Neural progenitor cell (in vitro differentiated cells): ENCODE data around the gene MYOG. TPM values are rescaled to one million over a fixed set of nuclear protein-coding genes. Genes with fewer than 3 reads are reported as not detected.

ENCODE experiments used
- DNase-seq: peaks from one replicate; pipeline ENCODE4 v3.0.0-alpha.2; 2016; ENCODE audit warnings: low spot score
- H2AFZ ChIP-seq: fragments of 200-600 bp; sonication (generic); replicated peaks from 2 replicates; pipeline ENCODE4 v1.6.1; 2016; ENCODE audit warnings: antibody characterized with exemption
- H3F3A ChIP-seq: fragments of 200-600 bp; sonication (generic); 2 replicates; pipeline ENCODE4 v1.6.1; 2016; ENCODE audit warnings: antibody characterized with exemption, low read depth
- H3K27ac ChIP-seq: fragments of 200-600 bp; sonication (generic); 2 replicates; pipeline ENCODE4 v1.5.1; 2016; ENCODE audit warnings: mild to moderate bottlenecking
- H3K27me3 ChIP-seq: fragments of 200-600 bp; sonication (generic); 2 replicates; pipeline ENCODE4 v1.6.1; 2016; ENCODE audit warnings: mild to moderate bottlenecking, moderate library complexity
- H3K36me3 ChIP-seq: fragments of 200-600 bp; sonication (generic); 2 replicates; pipeline ENCODE4 v1.5.1; 2016
- H3K4me1 ChIP-seq: fragments of 200-600 bp; sonication (generic); 2 replicates; pipeline ENCODE4 v1.6.1; 2016; ENCODE audit warnings: mixed run types
- H3K4me2 ChIP-seq: fragments of 200-600 bp; sonication (generic); 2 replicates; pipeline ENCODE4 v1.6.1; 2016
- H3K4me3 ChIP-seq: fragments of 200-600 bp; sonication (generic); 2 replicates; pipeline ENCODE4 v1.5.1; 2016
- H3K79me2 ChIP-seq: fragments of 200-600 bp; sonication (generic); 2 replicates; pipeline ENCODE4 v1.6.1; 2016; ENCODE audit warnings: low read depth
- H3K9ac ChIP-seq: fragments of 200-600 bp; sonication (generic); 2 replicates; pipeline ENCODE4 v1.6.1; 2016
- H3K9me3 ChIP-seq: fragments of 200-600 bp; sonication (generic); 2 replicates; pipeline ENCODE4 v1.5.1; 2016; ENCODE audit warnings: low read depth
- H4K20me1 ChIP-seq: fragments of 200-600 bp; sonication (generic); 2 replicates; pipeline ENCODE4 v1.6.1; 2016; ENCODE audit warnings: low read depth
- H3K27ac Mint-ChIP-seq: 3 replicates; pipeline ENCODE4 v1.8.0; 2021; ENCODE audit warnings: mixed read lengths
- H3K27me3 Mint-ChIP-seq: 2 replicates; pipeline ENCODE4 v1.8.0; 2022; ENCODE audit warnings: low read depth, mild to moderate bottlenecking, inconsistent platforms, moderate library complexity, mixed read lengths; ENCODE audit not compliant: insufficient read depth
- H3K36me3 Mint-ChIP-seq: 3 replicates; pipeline ENCODE4 v1.8.0; 2021; ENCODE audit warnings: mixed read lengths
- H3K4me1 Mint-ChIP-seq: 3 replicates; pipeline ENCODE4 v1.8.0; 2021; ENCODE audit warnings: mixed read lengths
- H3K4me3 Mint-ChIP-seq: 3 replicates; pipeline ENCODE4 v1.8.0; 2021; ENCODE audit warnings: mild to moderate bottlenecking, moderate library complexity, mixed read lengths
- H3K9me3 Mint-ChIP-seq: 3 replicates; pipeline ENCODE4 v1.8.0; 2020; ENCODE audit warnings: mixed read lengths
- EZH2 ChIP-seq: fragments of 200-600 bp; sonication (generic); IDR thresholded peaks from 2 replicates; pipeline ENCODE4 v1.6.1; 2017; ENCODE audit warnings: antibody characterized with exemption, mild to moderate bottlenecking, moderate library complexity
- EZH2phosphoT487 ChIP-seq: fragments of 200-600 bp; sonication (generic); IDR thresholded peaks from 2 replicates; pipeline ENCODE4 v1.6.1; 2017; ENCODE audit warnings: antibody characterized with exemption
- total RNA-seq: library from RNA; depleted of rRNA; stranded (reverse); fragments of >200 nt; gene quantifications from 2 replicates; pipeline ENCODE4 v1.2.3, GENCODE V29; 2015; ENCODE audit warnings: low replicate concordance
- TF ChIP-seq, protein P1 (sequence below): fragments of 200-600 bp; sonication (generic); IDR thresholded peaks from 2 replicates; pipeline ENCODE4 v1.5.1; 2017; ENCODE audit warnings: antibody characterized with exemption, mild to moderate bottlenecking

The MYOG gene
- total RNA-seq, 1 donor from 2014 or later: not detected

DNA sequence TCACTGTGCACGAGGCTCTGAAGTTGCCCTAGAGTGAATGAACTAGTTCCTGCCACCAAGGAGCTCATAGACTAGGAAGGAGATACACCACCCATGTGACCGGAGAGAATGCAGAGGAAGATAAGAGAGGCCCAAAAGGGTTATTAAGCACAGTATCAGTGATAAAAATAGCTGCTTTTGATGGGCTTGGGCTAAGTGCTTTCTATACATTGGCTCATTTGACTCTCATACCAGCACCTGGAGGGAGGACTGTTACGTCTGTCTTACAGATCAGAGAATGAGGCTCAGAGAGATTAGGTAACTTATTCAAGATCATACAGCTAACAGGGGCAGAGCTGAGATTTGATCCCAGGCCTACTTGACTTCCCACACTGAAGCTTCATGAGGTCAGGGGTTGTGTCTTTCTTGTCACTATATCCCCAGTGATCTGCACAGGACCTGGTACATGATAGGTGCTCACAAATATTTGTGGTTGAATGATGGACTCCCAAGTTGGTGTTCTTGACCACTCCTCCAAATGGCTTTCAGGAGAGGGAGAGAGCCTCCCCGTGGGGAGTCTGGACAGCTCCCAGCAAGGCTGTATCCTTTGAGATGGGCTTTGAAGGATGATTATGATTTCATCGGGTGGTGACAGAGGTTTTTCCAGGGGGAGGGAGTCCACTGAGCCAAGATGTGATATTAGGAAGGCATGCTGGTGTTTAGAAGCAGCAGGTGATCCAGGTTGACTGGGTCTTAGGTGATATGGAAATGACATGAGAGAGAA is 45.1 kb downstream of the MYOG start:
- Histone ChIP-seq H3K79me2 (no peaks in the 10 kb centered on the region), H3K36me3 (no peaks in the 10 kb centered on the region), H3K27ac (no peak overlapping the region), H3K4me1 (no peaks in the 10 kb centered on the region), H2AFZ (no peak overlapping the region), H3K9ac (no peak overlapping the region), H4K20me1 (no peaks in the 10 kb centered on the region), H3K4me2 (no peak overlapping the region), H3K9me3 (no peaks in the 10 kb centered on the region), H3K4me3 (no peak overlapping the region), H3K27me3 (no peaks in the 10 kb centered on the region), H3F3A (no peaks in the 10 kb centered on the region)
- H3K27ac Mint-ChIP-seq: no peak overlapping the region
- no peaks in the 10 kb centered on the region for H3K9me3 Mint-ChIP-seq
- TF ChIP-seq EZH2 (no peak), EZH2phosphoT487 (no peak)
- TF ChIP-seq, protein P1, sequence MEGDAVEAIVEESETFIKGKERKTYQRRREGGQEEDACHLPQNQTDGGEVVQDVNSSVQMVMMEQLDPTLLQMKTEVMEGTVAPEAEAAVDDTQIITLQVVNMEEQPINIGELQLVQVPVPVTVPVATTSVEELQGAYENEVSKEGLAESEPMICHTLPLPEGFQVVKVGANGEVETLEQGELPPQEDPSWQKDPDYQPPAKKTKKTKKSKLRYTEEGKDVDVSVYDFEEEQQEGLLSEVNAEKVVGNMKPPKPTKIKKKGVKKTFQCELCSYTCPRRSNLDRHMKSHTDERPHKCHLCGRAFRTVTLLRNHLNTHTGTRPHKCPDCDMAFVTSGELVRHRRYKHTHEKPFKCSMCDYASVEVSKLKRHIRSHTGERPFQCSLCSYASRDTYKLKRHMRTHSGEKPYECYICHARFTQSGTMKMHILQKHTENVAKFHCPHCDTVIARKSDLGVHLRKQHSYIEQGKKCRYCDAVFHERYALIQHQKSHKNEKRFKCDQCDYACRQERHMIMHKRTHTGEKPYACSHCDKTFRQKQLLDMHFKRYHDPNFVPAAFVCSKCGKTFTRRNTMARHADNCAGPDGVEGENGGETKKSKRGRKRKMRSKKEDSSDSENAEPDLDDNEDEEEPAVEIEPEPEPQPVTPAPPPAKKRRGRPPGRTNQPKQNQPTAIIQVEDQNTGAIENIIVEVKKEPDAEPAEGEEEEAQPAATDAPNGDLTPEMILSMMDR: no peak
- no peak for DNase-seq
- peaks cover 6% of the 10 kb centered on the region for H3K27me3 Mint-ChIP-seq
- no peak overlapping the region for H3K4me3 Mint-ChIP-seq
- H3K4me1 Mint-ChIP-seq: peaks cover 24% of the 10 kb centered on the region
- H3K36me3 Mint-ChIP-seq: peaks cover 16% of the 10 kb centered on the region

DNA sequence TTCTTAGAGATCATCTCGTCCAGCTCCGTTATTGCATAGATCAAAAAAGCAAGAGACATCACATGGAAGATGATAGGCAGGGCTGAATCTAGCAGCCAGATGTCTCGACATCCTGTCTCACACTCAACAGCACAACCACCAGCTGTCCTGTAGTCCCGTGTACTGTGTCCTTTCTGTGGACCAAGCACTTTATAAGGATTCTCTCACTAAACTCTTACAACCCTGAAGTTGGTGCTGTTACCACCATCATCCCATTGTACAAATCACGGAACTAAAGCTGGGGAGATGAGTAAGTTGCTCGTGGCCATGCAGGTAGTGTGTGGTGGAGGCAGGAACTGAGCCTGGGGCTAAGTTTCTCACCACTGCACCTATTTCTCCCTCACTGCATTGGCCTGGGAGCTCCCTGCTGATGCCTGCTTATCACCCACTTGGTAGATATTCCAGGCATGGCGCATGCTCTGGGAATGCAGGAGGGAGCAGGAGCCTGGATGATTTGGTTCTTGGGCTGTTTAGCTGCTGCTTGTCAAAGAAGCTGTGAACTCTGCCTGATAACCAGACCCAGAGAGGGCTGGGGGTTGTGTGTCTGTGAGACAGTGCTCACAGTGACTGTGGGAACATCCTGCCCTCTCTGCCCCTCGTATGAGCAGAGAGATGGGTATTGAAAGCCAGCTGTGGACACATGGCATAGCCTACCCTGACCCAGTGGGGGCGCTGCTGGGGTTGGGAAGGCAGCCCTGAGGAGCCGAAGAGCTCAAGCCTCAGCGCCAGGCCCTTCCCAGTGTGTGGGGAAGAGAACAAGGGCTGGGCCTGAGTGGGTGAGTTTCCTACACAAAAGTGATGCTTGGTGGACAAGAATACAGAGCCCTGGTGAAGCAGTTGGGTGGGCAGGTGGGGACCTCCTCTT is 46.0 kb downstream of the MYOG start:
- Histone ChIP-seq H3K9ac (no peak overlapping the region), H3K36me3 (no peaks in the 10 kb centered on the region), H3F3A (no peaks in the 10 kb centered on the region), H3K79me2 (no peaks in the 10 kb centered on the region), H3K4me1 (no peaks in the 10 kb centered on the region), H3K4me3 (no peak overlapping the region), H3K9me3 (no peaks in the 10 kb centered on the region), H3K4me2 (no peak overlapping the region), H2AFZ (no peak overlapping the region), H3K27ac (no peak overlapping the region), H4K20me1 (no peaks in the 10 kb centered on the region), H3K27me3 (no peaks in the 10 kb centered on the region)
- Mint-ChIP-seq H3K36me3 (peaks cover 10% of the 10 kb centered on the region), H3K27me3 (peaks cover 4% of the 10 kb centered on the region), H3K9me3 (no peaks in the 10 kb centered on the region), H3K4me1 (peaks cover 30% of the 10 kb centered on the region), H3K4me3 (no peak overlapping the region), H3K27ac (no peak overlapping the region)
- TF ChIP-seq EZH2phosphoT487: no peak
- no peak for TF ChIP-seq EZH2
- TF ChIP-seq, protein P1: peak; percentile 64
- DNase-seq: peak; percentile 75

DNA sequence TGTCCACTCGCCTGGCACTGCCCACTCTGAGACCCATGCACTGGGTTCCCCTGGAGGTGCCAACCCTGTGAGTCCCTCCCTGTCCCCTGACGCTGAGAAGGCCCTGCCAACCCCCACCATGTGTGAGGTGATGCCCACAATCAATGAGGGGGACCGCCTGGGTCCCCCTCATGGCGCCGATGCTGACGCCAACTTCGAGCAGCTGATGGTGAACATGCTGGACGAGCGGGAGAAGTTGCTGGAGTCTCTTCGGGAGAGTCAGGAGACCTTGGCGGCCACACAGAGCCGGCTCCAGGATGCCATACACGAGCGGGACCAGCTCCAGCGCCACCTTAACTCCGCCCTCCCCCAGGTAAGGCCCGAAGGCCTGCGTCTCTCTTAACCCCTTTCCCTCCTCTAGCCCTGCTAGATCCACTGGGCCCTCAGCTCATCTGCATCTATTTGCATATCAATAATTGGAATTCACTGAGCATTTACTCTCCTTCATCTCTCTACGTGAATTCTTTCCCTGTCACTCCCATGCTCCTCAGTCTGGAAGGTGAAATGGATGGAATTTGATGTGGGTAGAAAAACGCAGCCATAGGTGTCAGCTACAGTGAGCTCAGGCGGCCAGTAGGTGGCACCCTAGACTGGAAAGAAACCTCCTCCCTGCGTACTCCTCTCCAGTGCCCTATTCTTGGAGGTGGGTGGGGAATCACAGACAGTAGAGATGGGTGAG is 46.8 kb downstream of the MYOG start:
- no peaks in the 10 kb centered on the region for H4K20me1 ChIP-seq

More for the DNA sequence above, 46.8 kb downstream of the MYOG start:
- peak; percentile 83 for DNase-seq
- Mint-ChIP-seq H3K4me3 (no peak overlapping the region), H3K9me3 (no peaks in the 10 kb centered on the region), H3K4me1 (peaks cover 23% of the 10 kb centered on the region), H3K27me3 (peaks cover 4% of the 10 kb centered on the region), H3K27ac (peak overlapping the region; percentile 31), H3K36me3 (peaks cover 6% of the 10 kb centered on the region)
- Histone ChIP-seq H3K36me3 (no peaks in the 10 kb centered on the region), H3K27me3 (no peaks in the 10 kb centered on the region), H3K4me3 (no peak overlapping the region), H3K4me1 (no peaks in the 10 kb centered on the region), H3K27ac (no peak overlapping the region), H3K4me2 (no peak overlapping the region), H3K9me3 (no peaks in the 10 kb centered on the region), H3F3A (no peaks in the 10 kb centered on the region), H2AFZ (no peak overlapping the region), H3K79me2 (no peaks in the 10 kb centered on the region), H3K9ac (no peak overlapping the region)
- TF ChIP-seq, protein P1: peak; percentile 91
- no peak for TF ChIP-seq EZH2
